GM06990 (cell line): Measurements from ENCODE around the gene CNTNAP2.

Experiments
- DNase-seq: peaks from one replicate; pipeline ENCODE4 v3.0.0-alpha.2; 2011; ENCODE audit not compliant: insufficient read length; ENCODE audit errors: extremely low read depth
- H3K27me3 ChIP-seq: replicated peaks from 2 replicates; pipeline ENCODE4 v1.6.0; 2011; ENCODE audit warnings: low read length; ENCODE audit not compliant: control insufficient read depth, insufficient read depth
- H3K36me3 ChIP-seq: 2 replicates; pipeline ENCODE4 v1.5.1; 2011; ENCODE audit warnings: low read length; ENCODE audit not compliant: control insufficient read depth, insufficient read depth
- H3K4me3 ChIP-seq: replicated peaks from 2 replicates; pipeline ENCODE4 v1.5.1; 2011; ENCODE audit warnings: low read depth, mild to moderate bottlenecking, control low read depth, low read length
- TF ChIP-seq, protein P1 (sequence below): IDR thresholded peaks from 2 replicates; pipeline ENCODE4 v1.5.1; 2011; ENCODE audit warnings: low read length, control low read depth, mild to moderate bottlenecking, inconsistent platforms; ENCODE audit not compliant: insufficient read depth, poor library complexity, severe bottlenecking

Gene CNTNAP2

GRCh38 chr7:148044173-148044572, 1927.6 kb downstream of the CNTNAP2 start:
- H3K36me3 ChIP-seq, result no peaks in the 10 kb centered on the region
- TF ChIP-seq, protein P1, sequence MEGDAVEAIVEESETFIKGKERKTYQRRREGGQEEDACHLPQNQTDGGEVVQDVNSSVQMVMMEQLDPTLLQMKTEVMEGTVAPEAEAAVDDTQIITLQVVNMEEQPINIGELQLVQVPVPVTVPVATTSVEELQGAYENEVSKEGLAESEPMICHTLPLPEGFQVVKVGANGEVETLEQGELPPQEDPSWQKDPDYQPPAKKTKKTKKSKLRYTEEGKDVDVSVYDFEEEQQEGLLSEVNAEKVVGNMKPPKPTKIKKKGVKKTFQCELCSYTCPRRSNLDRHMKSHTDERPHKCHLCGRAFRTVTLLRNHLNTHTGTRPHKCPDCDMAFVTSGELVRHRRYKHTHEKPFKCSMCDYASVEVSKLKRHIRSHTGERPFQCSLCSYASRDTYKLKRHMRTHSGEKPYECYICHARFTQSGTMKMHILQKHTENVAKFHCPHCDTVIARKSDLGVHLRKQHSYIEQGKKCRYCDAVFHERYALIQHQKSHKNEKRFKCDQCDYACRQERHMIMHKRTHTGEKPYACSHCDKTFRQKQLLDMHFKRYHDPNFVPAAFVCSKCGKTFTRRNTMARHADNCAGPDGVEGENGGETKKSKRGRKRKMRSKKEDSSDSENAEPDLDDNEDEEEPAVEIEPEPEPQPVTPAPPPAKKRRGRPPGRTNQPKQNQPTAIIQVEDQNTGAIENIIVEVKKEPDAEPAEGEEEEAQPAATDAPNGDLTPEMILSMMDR, result no peak
- H3K4me3 ChIP-seq, result no peak overlapping the region
- no peak for DNase-seq
- no peaks in the 10 kb centered on the region for H3K27me3 ChIP-seq

GRCh38 chr7:148045521-148045920, 1928.9 kb downstream of the CNTNAP2 start:
- Histone ChIP-seq H3K4me3 (no peak overlapping the region), H3K36me3 (no peaks in the 10 kb centered on the region), H3K27me3 (no peaks in the 10 kb centered on the region)
- no peak for DNase-seq
- TF ChIP-seq, protein P1, result no peak

GRCh38 chr7:148049068-148049467, 1932.5 kb downstream of the CNTNAP2 start:
- no peak for DNase-seq
- no peak overlapping the region for H3K4me3 ChIP-seq
- no peaks in the 10 kb centered on the region for H3K27me3 ChIP-seq
- TF ChIP-seq, protein P1, result no peak
- no peaks in the 10 kb centered on the region for H3K36me3 ChIP-seq

DNA sequence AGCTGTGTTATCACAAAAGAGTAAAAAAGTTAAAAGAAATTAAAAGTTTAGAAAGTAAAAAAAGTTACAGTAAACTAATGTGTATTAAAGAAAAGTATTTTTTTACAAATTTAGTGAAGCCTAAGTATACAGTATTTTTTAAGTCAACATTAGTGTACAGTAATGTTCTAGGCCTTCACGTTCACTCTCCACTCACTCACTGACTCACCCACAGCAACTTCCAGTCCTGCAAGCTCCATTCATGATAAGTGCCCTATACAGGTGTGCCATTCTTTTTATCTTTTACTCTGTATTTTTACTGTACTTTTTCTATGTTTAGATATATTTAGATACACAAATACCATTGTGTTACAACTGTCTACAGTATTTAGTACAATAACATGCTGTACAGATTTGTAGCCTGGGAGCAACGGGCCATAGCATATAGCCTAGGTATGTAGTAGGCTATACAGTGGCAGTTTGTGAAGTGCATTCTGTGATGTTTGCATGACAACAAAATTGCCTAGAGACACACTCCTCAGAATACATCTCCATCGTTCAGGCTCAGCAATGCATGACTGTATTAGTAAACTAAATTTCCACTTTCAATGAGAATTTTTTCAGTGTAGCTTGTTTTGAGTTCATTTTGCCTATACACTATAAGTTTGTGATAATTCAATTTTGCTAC, 1934.0 kb downstream of the CNTNAP2 start:
- H3K27me3 ChIP-seq, result no peaks in the 10 kb centered on the region
- TF ChIP-seq, protein P1, result no peak
- no peaks in the 10 kb centered on the region for H3K36me3 ChIP-seq
- no peak overlapping the region for H3K4me3 ChIP-seq
- DNase-seq, result no peak

DNA sequence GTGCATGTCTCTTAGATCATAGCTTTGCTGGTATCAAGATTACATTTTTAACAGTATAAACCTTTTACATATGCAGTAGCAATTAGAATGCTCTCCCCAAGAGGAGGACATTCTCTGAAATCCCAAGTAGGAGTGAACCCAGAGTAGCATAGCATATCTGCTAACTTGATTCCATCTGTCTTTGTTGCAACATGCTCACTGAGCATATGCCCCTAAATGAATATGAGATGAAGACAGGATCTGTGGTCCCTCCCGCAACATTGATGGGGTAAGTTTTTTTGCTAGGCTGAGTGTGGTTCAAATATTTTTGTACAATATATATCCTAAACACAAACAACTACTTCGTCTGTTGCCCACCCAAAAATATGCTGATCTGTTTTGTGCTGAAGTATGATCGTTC, 1939.8 kb downstream of the CNTNAP2 start:
- TF ChIP-seq, protein P1, result no peak
- Histone ChIP-seq H3K36me3 (no peaks in the 10 kb centered on the region), H3K27me3 (no peaks in the 10 kb centered on the region), H3K4me3 (no peak overlapping the region)
- no peak for DNase-seq

DNA sequence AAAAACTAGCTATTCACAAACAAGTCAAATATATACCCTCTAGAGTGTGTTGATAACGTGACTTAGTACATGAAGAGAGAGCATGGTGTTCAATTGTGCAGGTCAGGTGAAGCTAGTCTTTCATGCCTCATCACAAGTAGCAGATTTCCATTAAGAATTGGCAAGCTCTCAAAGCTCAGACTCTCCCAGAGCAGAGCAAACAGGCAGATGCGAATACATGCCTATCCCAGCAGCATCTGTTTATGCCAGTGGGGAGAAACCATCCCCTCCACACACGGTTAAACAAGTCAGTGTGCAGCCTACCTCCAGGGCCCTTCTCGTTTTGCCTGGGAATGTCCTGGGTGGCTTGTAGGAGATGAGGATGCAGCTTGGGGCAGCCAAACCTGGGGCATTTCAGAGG, 1941.5 kb downstream of the CNTNAP2 start:
- DNase-seq, result no peak
- TF ChIP-seq, protein P1, result no peak
- no peak overlapping the region for H3K4me3 ChIP-seq
- H3K36me3 ChIP-seq, result no peaks in the 10 kb centered on the region
- no peaks in the 10 kb centered on the region for H3K27me3 ChIP-seq
